VCaP (cell line): Measurements from ENCODE around the gene BTG1.

Source experiments
- H3K27ac ChIP-seq: fragments of 450-650 bp; 2 replicates; pipeline ENCODE4 v1.5.1; 2017
- CTCF ChIP-seq: fragments of 450-650 bp; conservative IDR thresholded peaks from 2 replicates; pipeline ENCODE4 v1.5.1; 2017; ENCODE audit warnings: mild to moderate bottlenecking, moderate library complexity

The BTG1 gene

DNA sequence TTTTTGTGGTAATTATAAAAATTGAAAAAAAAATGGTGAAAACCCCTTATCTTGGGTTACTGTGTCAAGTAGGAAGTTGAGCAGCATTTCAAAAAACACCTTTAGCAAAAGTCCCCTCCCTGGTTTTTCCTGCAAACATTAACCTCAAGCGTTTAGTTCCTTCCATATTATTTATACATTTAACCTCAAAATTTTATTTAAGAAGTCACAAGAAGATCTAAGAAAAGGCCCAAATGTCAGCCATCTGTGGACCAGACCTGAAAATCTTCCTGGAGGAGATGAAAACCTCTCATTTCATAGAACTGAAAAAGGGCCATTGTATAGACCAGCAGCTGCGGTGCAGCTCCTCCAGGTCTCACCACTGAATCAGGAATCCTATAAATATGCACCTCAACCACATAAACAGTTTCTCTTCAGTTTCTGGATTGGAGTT is 40.4 kb upstream of the BTG1 start:
- TF ChIP-seq CTCF, result no peak
- no peak overlapping the region for H3K27ac ChIP-seq

- no peak for TF ChIP-seq CTCF
- no peak overlapping the region for H3K27ac ChIP-seq
These were observed 39.4 kb upstream of the BTG1 start for GRCh38 chr12:92185052-92185451.

GRCh38 chr12:92183575-92183974 is 37.9 kb upstream of the BTG1 start:
- no peak for TF ChIP-seq CTCF
- no peak overlapping the region for H3K27ac ChIP-seq

GRCh38 chr12:92178340-92178739 is 32.7 kb upstream of the BTG1 start:
- no peak for TF ChIP-seq CTCF
- H3K27ac ChIP-seq, result no peak overlapping the region

DNA sequence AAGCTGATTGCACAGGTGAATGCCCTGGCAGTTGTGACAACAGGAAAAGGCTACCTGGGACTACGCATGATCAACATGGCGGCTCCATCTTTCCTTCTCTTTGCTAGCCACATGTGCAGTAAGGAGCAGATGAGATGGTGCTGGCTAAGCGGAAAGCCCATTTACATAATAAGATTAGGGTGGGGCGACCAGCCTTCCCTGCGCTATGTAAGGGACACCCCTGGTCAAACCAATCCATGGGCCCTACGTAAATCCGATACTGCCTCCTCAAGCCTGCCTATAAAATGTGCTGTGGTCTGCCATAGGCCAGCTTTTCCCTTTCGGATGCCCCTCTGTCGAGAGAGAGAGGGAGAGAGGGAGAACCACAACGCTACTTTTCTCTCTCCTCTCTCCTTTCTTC is 31.0 kb upstream of the BTG1 start:
- no peak overlapping the region for H3K27ac ChIP-seq
- TF ChIP-seq CTCF, result no peak

DNA sequence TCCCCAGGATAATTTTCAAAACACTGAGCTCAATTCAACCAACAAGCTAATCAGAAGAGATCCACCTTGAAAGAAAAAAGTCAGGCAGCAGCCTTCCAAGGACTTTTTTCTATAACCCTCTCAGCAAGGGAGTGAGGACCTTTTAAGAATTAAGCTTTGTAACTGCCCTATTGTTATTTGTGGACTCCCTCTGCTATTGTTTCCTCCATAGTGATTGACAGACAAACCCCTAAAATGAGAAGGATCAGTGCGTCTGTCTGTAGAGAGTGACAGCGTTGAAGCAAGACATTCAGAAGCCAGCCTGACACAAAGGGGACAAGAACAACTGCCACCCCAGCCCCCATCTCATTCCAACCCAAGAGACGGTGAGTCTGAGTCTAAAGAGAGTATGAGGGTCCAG is 30.3 kb upstream of the BTG1 start:
- TF ChIP-seq CTCF, result no peak
- H3K27ac ChIP-seq, result no peak overlapping the region

- no peak for TF ChIP-seq CTCF
- H3K27ac ChIP-seq, result no peak overlapping the region
These were observed 24.4 kb upstream of the BTG1 start for GRCh38 chr12:92170050-92170449.

DNA sequence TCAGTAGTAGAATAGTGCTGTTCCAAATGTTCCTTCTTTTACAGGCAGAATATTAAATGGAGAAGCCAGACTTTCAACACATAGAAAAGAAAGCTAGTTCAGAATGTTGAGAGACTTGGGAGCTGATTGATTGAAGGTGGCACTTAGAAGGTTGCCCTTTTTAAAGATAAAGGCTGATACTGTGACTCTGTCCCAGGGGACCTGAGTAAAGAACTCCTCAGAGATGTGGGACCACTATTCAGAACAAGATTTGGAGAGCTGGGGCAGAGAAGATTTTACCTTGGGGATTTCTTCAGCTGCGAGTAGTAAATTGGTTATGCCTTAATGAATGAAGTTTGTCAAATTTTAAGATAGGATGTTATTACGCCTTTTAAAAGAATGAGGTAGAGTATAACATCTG is 21.4 kb upstream of the BTG1 start:
- no peak for TF ChIP-seq CTCF
- H3K27ac ChIP-seq, result no peak overlapping the region
